DND-41 (cell line): ENCODE data around the gene TRANK1.

Experiments used
- ATAC-seq: fragments of 200-7000 bp; cut with Tn5 transposase; 3 replicates; pipeline ENCODE4 v1.9.1; 2021; ENCODE audit warnings: low read depth; ENCODE audit not compliant: insufficient read depth
- DNase-seq: peaks from one replicate; pipeline ENCODE4 v3.0.0-alpha.2; 2020
- H2AFZ ChIP-seq: 2 replicates; pipeline ENCODE4 v1.6.0; 2012; ENCODE audit warnings: low read depth, low read length
- H3K27ac ChIP-seq: 2 replicates; pipeline ENCODE4 v1.5.1; 2012; ENCODE audit warnings: low read length, inconsistent platforms
- H3K27me3 ChIP-seq: fragments of 200-600 bp; sonication (generic); 2 replicates; pipeline ENCODE4 v1.6.0; 2012; ENCODE audit warnings: low read length, mild to moderate bottlenecking, inconsistent platforms; ENCODE audit not compliant: insufficient read depth, poor library complexity
- H3K36me3 ChIP-seq: 2 replicates; pipeline ENCODE4 v1.5.1; 2012; ENCODE audit warnings: low read length, inconsistent platforms; ENCODE audit not compliant: insufficient read depth
- H3K4me1 ChIP-seq: 2 replicates; pipeline ENCODE4 v1.5.1; 2012; ENCODE audit warnings: mild to moderate bottlenecking, low read length; ENCODE audit not compliant: insufficient read depth
- H3K4me2 ChIP-seq: 2 replicates; pipeline ENCODE4 v1.6.0; 2012; ENCODE audit warnings: mild to moderate bottlenecking, moderate library complexity, low read length, inconsistent platforms; ENCODE audit not compliant: insufficient read depth
- H3K4me3 ChIP-seq, 2 experiments: fragments of 200-600 bp in 1 of 2; shearing (Covaris generic) in 1 of 2; 2 replicates each; pipeline ENCODE4 v1.5.1; 2012 to 2016; ENCODE audit warnings: inconsistent platforms in 2 of 2, low read length in 2 of 2, mild to moderate bottlenecking in 2 of 2, low read depth in 1 of 2, moderate library complexity in 1 of 2
- H3K79me2 ChIP-seq: 2 replicates; pipeline ENCODE4 v1.6.0; 2012; ENCODE audit warnings: low read length, inconsistent platforms; ENCODE audit not compliant: insufficient read depth
- H3K9ac ChIP-seq: 2 replicates; pipeline ENCODE4 v1.6.0; 2012; ENCODE audit warnings: low read depth, mild to moderate bottlenecking, inconsistent platforms, low read length, moderate library complexity
- H3K9me3 ChIP-seq: 2 replicates; pipeline ENCODE4 v1.5.1; 2012; ENCODE audit warnings: low read length, moderate library complexity, mild to moderate bottlenecking, inconsistent platforms; ENCODE audit not compliant: insufficient read depth, severe bottlenecking
- H4K20me1 ChIP-seq: 2 replicates; pipeline ENCODE4 v1.6.0; 2012; ENCODE audit warnings: low read length; ENCODE audit not compliant: insufficient read depth
- CTCF ChIP-seq: IDR thresholded peaks from 2 replicates; pipeline ENCODE4 v1.5.1; 2012; ENCODE audit warnings: borderline replicate concordance, low read length, moderate library complexity, mild to moderate bottlenecking; ENCODE audit not compliant: poor library complexity, severe bottlenecking; ENCODE audit errors: extremely low read depth
- EZH2 ChIP-seq: IDR thresholded peaks from 3 replicates; pipeline ENCODE4 v1.6.1; 2012; ENCODE audit warnings: borderline replicate concordance, low read depth, mild to moderate bottlenecking, moderate library complexity, low read length, inconsistent platforms; ENCODE audit not compliant: severe bottlenecking

Gene TRANK1

GRCh38 chr3:36824443-36824842 is 120.4 kb downstream of the TRANK1 start:
- no peaks in the 10 kb centered on the region for H3K9me3 ChIP-seq
- H3K79me2 ChIP-seq = no peaks in the 10 kb centered on the region
- H4K20me1 ChIP-seq = no peaks in the 10 kb centered on the region
- H3K27me3 ChIP-seq = no peaks in the 10 kb centered on the region
- TF ChIP-seq EZH2 (no peak), CTCF (no peak)
- ATAC-seq (no peak), DNase-seq (no peak)
- H3K4me3 ChIP-seq = no peak overlapping the region
- H2AFZ ChIP-seq = no peak overlapping the region
- H3K36me3 ChIP-seq = peaks cover 22% of the 10 kb centered on the region
- H3K4me1 ChIP-seq = no peaks in the 10 kb centered on the region
- no peak overlapping the region for H3K4me2 ChIP-seq
- no peak overlapping the region for H3K9ac ChIP-seq
- H3K27ac ChIP-seq = no peak overlapping the region

GRCh38 chr3:36823806-36824205 is 121.0 kb downstream of the TRANK1 start:
- Histone ChIP-seq H4K20me1 (no peaks in the 10 kb centered on the region), H3K27me3 (no peaks in the 10 kb centered on the region), H3K4me2 (no peak overlapping the region), H3K4me1 (no peaks in the 10 kb centered on the region), H3K4me3 (no peak overlapping the region), H3K36me3 (peaks cover 18% of the 10 kb centered on the region), H3K79me2 (no peaks in the 10 kb centered on the region), H3K27ac (no peak overlapping the region), H3K9ac (no peak overlapping the region), H2AFZ (no peak overlapping the region), H3K9me3 (no peaks in the 10 kb centered on the region)
- TF ChIP-seq EZH2 = no peak
- no peak for TF ChIP-seq CTCF
- DNase-seq (no peak), ATAC-seq (no peak)

GRCh38 chr3:36820083-36820482 is 124.8 kb downstream of the TRANK1 start:
- Histone ChIP-seq H3K36me3 (no peaks in the 10 kb centered on the region), H2AFZ (no peak overlapping the region), H3K4me2 (no peak overlapping the region), H3K4me1 (no peaks in the 10 kb centered on the region), H3K27ac (no peak overlapping the region), H3K9ac (no peak overlapping the region), H3K9me3 (no peaks in the 10 kb centered on the region), H3K4me3 (no peak overlapping the region), H3K27me3 (no peaks in the 10 kb centered on the region), H3K79me2 (no peaks in the 10 kb centered on the region), H4K20me1 (no peaks in the 10 kb centered on the region)
- no peak for DNase-seq
- no peak for TF ChIP-seq CTCF
- TF ChIP-seq EZH2 = no peak
- no peak for ATAC-seq

GRCh38 chr3:36817806-36818533 is 126.9 kb downstream of the TRANK1 start:
- ATAC-seq (no peak), DNase-seq (no peak)
- no peaks in the 10 kb centered on the region for H4K20me1 ChIP-seq
- H3K36me3 ChIP-seq = no peaks in the 10 kb centered on the region
- H3K27me3 ChIP-seq = no peaks in the 10 kb centered on the region
- H2AFZ ChIP-seq = no peak overlapping the region
- H3K9me3 ChIP-seq = no peaks in the 10 kb centered on the region
- H3K4me2 ChIP-seq = no peak overlapping the region
- H3K27ac ChIP-seq = no peak overlapping the region
- no peak overlapping the region for H3K4me3 ChIP-seq
- no peak overlapping the region for H3K9ac ChIP-seq
- H3K4me1 ChIP-seq = no peaks in the 10 kb centered on the region
- H3K79me2 ChIP-seq = no peaks in the 10 kb centered on the region
- TF ChIP-seq CTCF = no peak
- TF ChIP-seq EZH2 = no peak
